ENCODE measurements around the gene ESX1.
"Not testable (repeated sequence)": the region's sequence is repeated elsewhere in the genome, so short reads cannot be mapped to it uniquely, and the experiment has no call there.

DNA sequence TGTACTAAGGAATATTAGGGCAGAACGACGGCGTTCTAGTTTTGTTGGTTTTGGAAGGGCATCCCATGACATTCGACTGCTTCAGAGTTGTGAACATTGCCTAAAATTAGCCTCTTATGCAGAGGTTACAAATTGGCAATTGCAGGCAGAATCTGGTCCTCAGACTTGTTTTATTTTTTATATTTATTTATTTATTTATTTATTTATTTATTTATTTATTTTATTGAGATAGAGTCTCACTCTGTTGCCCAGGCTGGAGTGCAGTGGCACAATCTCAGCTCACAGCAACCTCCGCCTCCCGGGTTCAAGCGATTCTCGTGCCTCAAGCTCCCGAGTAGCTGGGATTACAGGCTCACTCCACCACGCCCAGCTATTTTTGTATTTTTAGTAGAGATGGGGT, 24.7 kb downstream of the ESX1 start:
- not testable (repeated sequence) for TF ChIP-seq TEAD4 (IDR thresholded peaks at IDR 0.05; ENCODE audit: borderline replicate concordance, insufficient read depth); SMC3 (IDR thresholded peaks at IDR 0.05; ENCODE audit: low read depth, low read length); CTCF (IDR thresholded peaks at IDR 0.05); POLR2AphosphoS5 (IDR thresholded peaks at IDR 0.05; ENCODE audit: low read depth, low read length)
- TF ChIP-seq, protein P1, sequence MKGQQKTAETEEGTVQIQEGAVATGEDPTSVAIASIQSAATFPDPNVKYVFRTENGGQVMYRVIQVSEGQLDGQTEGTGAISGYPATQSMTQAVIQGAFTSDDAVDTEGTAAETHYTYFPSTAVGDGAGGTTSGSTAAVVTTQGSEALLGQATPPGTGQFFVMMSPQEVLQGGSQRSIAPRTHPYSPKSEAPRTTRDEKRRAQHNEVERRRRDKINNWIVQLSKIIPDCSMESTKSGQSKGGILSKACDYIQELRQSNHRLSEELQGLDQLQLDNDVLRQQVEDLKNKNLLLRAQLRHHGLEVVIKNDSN (IDR thresholded peaks at IDR 0.05; ENCODE audit: borderline replicate concordance, low read depth), result not testable (repeated sequence)

Measured in SK-N-SH (cell line).